Neural cell (in vitro differentiated cells): Measurements from ENCODE around the gene TAS2R13. TPM values are rescaled to one million over a fixed set of nuclear protein-coding genes. Genes with fewer than 3 reads are reported as not detected.

Source experiments
- H2AFZ ChIP-seq: fragments of 200-600, 300-800 bp; sonication (generic), shearing (Covaris generic); 2 replicates; pipeline ENCODE4 v1.6.0; 2014; ENCODE audit warnings: low read depth, mild to moderate bottlenecking, antibody characterized with exemption, low read length, moderate library complexity
- H3F3A ChIP-seq: fragments of 200-600 bp; shearing (Covaris generic); 2 replicates; pipeline ENCODE4 v1.6.1; 2016; ENCODE audit warnings: mild to moderate bottlenecking, moderate library complexity, mixed read lengths, antibody characterized with exemption, low read length; ENCODE audit not compliant: insufficient read depth, poor library complexity, severe bottlenecking
- H3K27ac ChIP-seq: fragments of 200-600, 300-800 bp; sonication (generic), shearing (Covaris generic); 2 replicates; pipeline ENCODE4 v1.5.1; 2014; ENCODE audit warnings: mild to moderate bottlenecking, low read length, moderate library complexity
- H3K27me3 ChIP-seq: fragments of 300-800, 200-600 bp; sonication (generic), shearing (Covaris generic); 2 replicates; pipeline ENCODE4 v1.6.0; 2014; ENCODE audit warnings: mild to moderate bottlenecking, low read depth, low read length, moderate library complexity; ENCODE audit not compliant: insufficient read depth
- H3K36me3 ChIP-seq: fragments of 300-800, 200-600 bp; sonication (generic), shearing (Covaris generic); 2 replicates; pipeline ENCODE4 v1.5.1; 2014; ENCODE audit warnings: mild to moderate bottlenecking, antibody characterized with exemption, low read length, moderate library complexity; ENCODE audit not compliant: insufficient read depth
- H3K4me2 ChIP-seq: fragments of 300-800, 200-600 bp; sonication (generic), shearing (Covaris generic); 2 replicates; pipeline ENCODE4 v1.6.0; 2014; ENCODE audit warnings: mild to moderate bottlenecking, low read length
- H3K4me3 ChIP-seq: fragments of 300-800, 200-600 bp; sonication (generic), shearing (Covaris generic); 2 replicates; pipeline ENCODE4 v1.5.1; 2014; ENCODE audit warnings: mild to moderate bottlenecking, low read length, moderate library complexity
- H3K79me2 ChIP-seq: fragments of 200-600 bp; shearing (Covaris generic); replicated peaks from 2 replicates; pipeline ENCODE4 v1.6.0; 2014; ENCODE audit warnings: mild to moderate bottlenecking, low read length, moderate library complexity; ENCODE audit not compliant: insufficient read depth
- H3K9ac ChIP-seq: fragments of 300-800, 200-600 bp; sonication (generic), shearing (Covaris generic); 2 replicates; pipeline ENCODE4 v1.6.1; 2016; ENCODE audit warnings: mild to moderate bottlenecking, low read length, mixed read lengths
- H3K9me2 ChIP-seq: fragments of 200-600 bp; shearing (Covaris generic); 2 replicates; pipeline ENCODE4 v1.6.1; 2016; ENCODE audit warnings: mild to moderate bottlenecking, low read length, mixed read lengths; ENCODE audit not compliant: insufficient read depth
- H3K9me3 ChIP-seq: fragments of 200-600, 300-800 bp; sonication (generic), shearing (Covaris generic); 2 replicates; pipeline ENCODE4 v1.6.1; 2016; ENCODE audit warnings: mild to moderate bottlenecking, mixed run types, low read length, moderate library complexity, mixed read lengths
- H4K20me1 ChIP-seq: fragments of 200-600 bp; shearing (Covaris generic); 2 replicates; pipeline ENCODE4 v1.6.1; 2016; ENCODE audit warnings: mild to moderate bottlenecking, mixed run types; ENCODE audit not compliant: insufficient read depth
- CTCF ChIP-seq: fragments of 450-650 bp; IDR thresholded peaks from 2 replicates; pipeline ENCODE4 v1.5.1; 2014; ENCODE audit warnings: antibody characterized with exemption, mild to moderate bottlenecking, moderate library complexity; ENCODE audit not compliant: poor library complexity, severe bottlenecking
- EP300 ChIP-seq: fragments of 450-650 bp; conservative IDR thresholded peaks from 2 replicates; pipeline ENCODE4 v1.6.1; 2014; ENCODE audit warnings: antibody characterized with exemption, mild to moderate bottlenecking, moderate library complexity; ENCODE audit not compliant: poor library complexity, severe bottlenecking
- EZH2 ChIP-seq: fragments of 200-600, 300-800 bp; shearing (Covaris generic), sonication (generic); IDR thresholded peaks from 2 replicates; pipeline ENCODE4 v1.6.1; 2014; ENCODE audit warnings: antibody characterized with exemption, low read length, borderline replicate concordance, mild to moderate bottlenecking; ENCODE audit not compliant: insufficient read depth, poor library complexity, severe bottlenecking
- MXI1 ChIP-seq: fragments of 450-650 bp; conservative IDR thresholded peaks from 2 replicates; pipeline ENCODE4 v1.6.1; 2014; ENCODE audit warnings: antibody characterized with exemption, mild to moderate bottlenecking; ENCODE audit not compliant: poor library complexity, severe bottlenecking
- POLR2AphosphoS5 ChIP-seq: IDR thresholded peaks from 2 replicates; pipeline ENCODE4 v1.6.1; 2012
- RAD21 ChIP-seq: fragments of 450-650 bp; conservative IDR thresholded peaks from 2 replicates; pipeline ENCODE4 v1.6.1; 2014; ENCODE audit warnings: antibody characterized with exemption, mild to moderate bottlenecking, moderate library complexity
- REST ChIP-seq: IDR thresholded peaks from 2 replicates; pipeline ENCODE4 v1.6.1; 2012; ENCODE audit warnings: borderline replicate concordance
- SMC3 ChIP-seq: fragments of 450-650 bp; conservative IDR thresholded peaks from 2 replicates; pipeline ENCODE4 v1.6.1; 2014; ENCODE audit warnings: antibody characterized with exemption, mild to moderate bottlenecking, moderate library complexity; ENCODE audit not compliant: poor library complexity
- TAF1 ChIP-seq: IDR thresholded peaks from 2 replicates; pipeline ENCODE4 v1.6.1; 2012; ENCODE audit warnings: low read depth
- polyA minus RNA-seq: library from RNA; depleted of rRNA, polyadenylated mRNA; stranded (reverse); fragments of >200 nt; gene quantifications from 2 replicates; pipeline ENCODE4 v1.2.3, GENCODE V29; 2014
- polyA plus RNA-seq: library from polyadenylated mRNA; depleted of rRNA; stranded (reverse); fragments of >200 nt; gene quantifications from 2 replicates; pipeline ENCODE4 v1.2.3, GENCODE V29; 2014

TAS2R13 gene
- polyA plus RNA-seq = 0.52 and 0.61 TPM in 2 replicates
- polyA minus RNA-seq = 12.9 and 16.1 TPM in 2 replicates

GRCh38 chr12:10909462-10909861, at the start of gene TAS2R13:
Gene TAS2R13, minus strand, starts transcription at chr12:10909562. Its CDS starts 264 bp downstream, at chr12:10909298.
- Histone ChIP-seq H3K9me2 (no peaks in the 10 kb centered on the region), H3F3A (no peaks in the 10 kb centered on the region), H3K9ac (no peak within 1 kb of the TSS), H3K27ac (no peak within 1 kb of the TSS), H3K36me3 (no peaks in the 10 kb centered on the region), H3K79me2 (no peaks in the 10 kb centered on the region), H3K4me3 (no peak within 1 kb of the TSS), H4K20me1 (no peaks in the 10 kb centered on the region), H3K4me2 (no peak within 1 kb of the TSS), H3K9me3 (no peaks in the 10 kb centered on the region), H2AFZ (no peak within 1 kb of the TSS), H3K27me3 (no peaks in the 10 kb centered on the region)
- TF ChIP-seq TAF1 (no peak), SMC3 (no peak), POLR2AphosphoS5 (no peak), EP300 (no peak), MXI1 (no peak), CTCF (no peak), REST (no peak), EZH2 (no peak), RAD21 (no peak)

GRCh38 chr12:10957741-10958140, 48.4 kb upstream of the TAS2R13 start:
- Histone ChIP-seq H3K79me2 (no peaks in the 10 kb centered on the region), H3K27me3 (no peaks in the 10 kb centered on the region), H3K9ac (no peak overlapping the region), H3K4me2 (no peak overlapping the region), H3K9me2 (no peaks in the 10 kb centered on the region), H3K36me3 (no peaks in the 10 kb centered on the region), H3K9me3 (peaks cover 14% of the 10 kb centered on the region), H2AFZ (no peak overlapping the region), H3K27ac (no peak overlapping the region), H3K4me3 (no peak overlapping the region), H4K20me1 (no peaks in the 10 kb centered on the region), H3F3A (no peaks in the 10 kb centered on the region)
- no peak for TF ChIP-seq REST
- no peak for TF ChIP-seq SMC3
- TF ChIP-seq CTCF = no peak
- no peak for TF ChIP-seq EP300
- TF ChIP-seq EZH2 = no peak
